AG09319 (cell line): ENCODE measurements around the gene EDN3.

Source experiments
- DNase-seq: peaks from one replicate; pipeline ENCODE4 v3.0.0-alpha.2; 2010; ENCODE audit warnings: low read depth; ENCODE audit errors: extremely low read depth
- TF ChIP-seq, protein P1 (sequence below): IDR thresholded peaks from 2 replicates; pipeline ENCODE4 v1.5.1; 2011; ENCODE audit warnings: low read depth, mild to moderate bottlenecking, inconsistent platforms, low read length, moderate library complexity

The EDN3 gene

DNA sequence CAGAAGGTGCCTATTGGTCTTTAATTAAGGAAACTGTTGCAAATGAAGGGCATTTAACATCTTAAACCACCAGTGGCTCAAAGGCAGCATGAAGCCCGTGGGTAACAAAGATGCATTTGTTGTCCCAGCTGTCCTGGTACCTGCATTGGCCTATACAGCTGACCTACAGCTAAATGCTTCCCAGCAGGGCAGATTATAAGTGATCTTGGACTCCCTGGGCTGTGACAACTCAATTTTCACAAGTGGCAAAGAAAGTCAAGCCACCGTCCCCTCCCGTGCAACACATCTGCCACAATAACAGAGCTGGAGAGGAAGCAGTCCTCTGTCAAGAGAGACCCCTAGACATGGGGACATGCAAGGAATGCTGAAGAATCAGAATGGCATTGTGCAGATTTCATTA lies 31.5 kb upstream of the EDN3 start:
- TF ChIP-seq, protein P1, sequence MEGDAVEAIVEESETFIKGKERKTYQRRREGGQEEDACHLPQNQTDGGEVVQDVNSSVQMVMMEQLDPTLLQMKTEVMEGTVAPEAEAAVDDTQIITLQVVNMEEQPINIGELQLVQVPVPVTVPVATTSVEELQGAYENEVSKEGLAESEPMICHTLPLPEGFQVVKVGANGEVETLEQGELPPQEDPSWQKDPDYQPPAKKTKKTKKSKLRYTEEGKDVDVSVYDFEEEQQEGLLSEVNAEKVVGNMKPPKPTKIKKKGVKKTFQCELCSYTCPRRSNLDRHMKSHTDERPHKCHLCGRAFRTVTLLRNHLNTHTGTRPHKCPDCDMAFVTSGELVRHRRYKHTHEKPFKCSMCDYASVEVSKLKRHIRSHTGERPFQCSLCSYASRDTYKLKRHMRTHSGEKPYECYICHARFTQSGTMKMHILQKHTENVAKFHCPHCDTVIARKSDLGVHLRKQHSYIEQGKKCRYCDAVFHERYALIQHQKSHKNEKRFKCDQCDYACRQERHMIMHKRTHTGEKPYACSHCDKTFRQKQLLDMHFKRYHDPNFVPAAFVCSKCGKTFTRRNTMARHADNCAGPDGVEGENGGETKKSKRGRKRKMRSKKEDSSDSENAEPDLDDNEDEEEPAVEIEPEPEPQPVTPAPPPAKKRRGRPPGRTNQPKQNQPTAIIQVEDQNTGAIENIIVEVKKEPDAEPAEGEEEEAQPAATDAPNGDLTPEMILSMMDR: no peak
- DNase-seq: no peak

DNA sequence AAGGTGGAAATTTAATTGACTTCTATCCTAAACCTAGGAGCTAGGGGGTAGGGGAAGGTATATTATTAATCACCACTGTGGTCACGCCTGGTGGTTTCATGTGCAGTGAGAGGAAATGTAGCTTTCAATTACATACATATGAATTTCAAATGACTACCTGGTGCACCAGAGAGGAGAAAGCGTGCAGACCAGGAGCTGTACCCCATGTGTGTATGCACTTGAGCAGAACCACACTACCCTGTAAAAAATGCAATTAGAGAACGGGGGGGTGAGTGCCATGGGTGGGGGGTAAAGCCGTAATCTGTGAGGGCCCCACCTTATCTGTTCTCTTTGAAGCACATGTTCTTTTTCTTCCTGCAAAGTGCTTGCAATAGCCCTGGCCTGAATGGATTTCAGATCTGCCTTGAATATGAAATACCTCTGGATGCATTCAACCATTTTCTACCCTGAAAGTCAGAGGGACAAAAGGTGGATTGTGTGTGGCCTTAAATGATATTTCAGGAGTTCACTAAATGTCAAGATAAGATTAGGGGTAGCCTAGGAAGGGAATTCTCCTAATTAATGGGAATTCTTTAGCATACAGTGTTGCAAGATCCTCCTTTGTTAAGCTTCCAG lies 30.9 kb upstream of the EDN3 start:
- no peak for DNase-seq
- TF ChIP-seq, protein P1: no peak

DNA sequence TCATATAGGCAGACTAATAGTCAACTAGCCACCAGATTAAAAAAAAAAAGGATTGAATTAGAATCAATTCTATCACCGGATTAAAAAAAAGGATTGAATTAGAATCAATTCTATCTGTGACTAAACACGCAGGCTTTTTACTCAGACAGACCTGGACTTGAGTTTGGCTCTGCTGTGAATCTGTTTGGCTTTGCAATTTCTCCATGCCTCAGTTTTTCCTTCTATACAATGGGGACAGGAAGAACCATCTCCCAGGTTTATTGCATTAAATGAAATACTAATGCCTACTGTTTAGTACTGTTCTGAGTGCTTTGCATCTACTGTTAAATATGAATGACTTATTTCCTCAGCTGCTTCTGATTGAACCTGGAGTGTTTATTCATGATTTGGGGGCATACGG lies 30.0 kb upstream of the EDN3 start:
- no peak for DNase-seq
- TF ChIP-seq, protein P1: no peak

DNA sequence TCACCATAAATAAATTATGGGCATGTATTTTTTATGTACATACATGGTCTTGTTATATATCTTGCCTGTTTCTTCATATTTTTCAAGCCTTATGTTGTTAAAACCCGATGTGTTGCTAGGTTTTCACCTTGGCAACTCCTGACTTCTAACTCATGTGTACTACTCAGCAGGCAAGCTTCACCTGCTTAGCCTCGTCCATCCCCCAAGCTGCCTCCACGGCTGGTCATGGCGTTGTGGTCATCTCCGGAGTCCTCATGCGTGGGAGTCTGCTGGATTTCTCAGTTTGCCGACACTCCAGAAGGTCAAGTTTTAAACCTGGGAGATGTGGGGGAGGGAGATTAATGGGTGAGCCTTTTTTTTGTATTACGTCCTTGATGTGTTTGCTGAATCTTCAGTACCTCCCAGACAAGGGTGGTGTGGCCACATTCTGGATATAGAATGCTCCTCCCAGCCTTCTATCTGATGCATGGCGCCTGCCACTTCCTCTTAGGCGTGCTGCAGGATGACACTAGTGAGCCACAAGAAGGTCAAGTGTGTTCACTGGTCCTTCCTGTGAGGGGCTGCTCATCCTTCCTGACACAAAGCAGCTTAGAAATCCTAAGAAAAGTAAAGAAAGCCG lies 26.6 kb upstream of the EDN3 start:
- TF ChIP-seq, protein P1: no peak
- no peak for DNase-seq

DNA sequence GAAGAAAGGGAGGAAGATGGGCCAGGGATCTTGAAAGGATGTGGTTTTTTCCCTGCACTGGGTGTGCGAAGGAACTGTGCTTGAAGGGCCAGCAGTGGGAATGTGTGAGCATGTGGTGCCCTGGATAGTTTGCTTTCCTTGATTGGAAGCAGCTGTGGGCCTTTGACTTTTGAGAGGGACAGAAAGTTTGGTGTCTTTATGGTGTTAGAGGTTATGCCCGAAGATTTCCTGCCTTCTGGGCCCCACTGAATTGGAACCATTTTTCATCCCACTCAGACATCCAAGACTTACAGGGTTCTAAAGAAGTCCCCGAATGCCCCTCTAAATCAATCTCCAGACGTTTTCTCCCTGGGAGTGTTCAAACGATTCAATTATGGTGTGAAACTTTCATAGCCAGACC lies 23.5 kb upstream of the EDN3 start:
- TF ChIP-seq, protein P1: no peak
- DNase-seq: no peak

DNA sequence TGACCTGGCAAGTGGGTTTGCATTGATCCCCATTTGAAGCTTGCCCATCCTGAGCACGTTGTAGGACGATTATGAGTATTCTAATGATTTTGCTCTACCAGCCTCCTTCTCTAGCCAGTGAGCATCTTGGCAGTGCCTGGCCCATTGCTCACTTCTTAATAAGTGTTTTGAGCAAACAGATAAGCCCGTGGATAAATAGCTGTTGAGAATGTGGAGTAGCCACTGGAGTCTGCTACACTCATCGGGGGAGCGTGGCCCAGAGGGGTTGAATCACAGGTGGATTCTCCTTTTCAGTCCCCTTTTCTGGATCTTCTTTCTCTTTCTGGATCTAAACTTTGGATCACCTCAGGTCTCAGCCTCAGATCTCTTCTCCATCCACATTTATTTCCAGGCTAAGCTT lies 15.9 kb upstream of the EDN3 start:
- TF ChIP-seq, protein P1: no peak

DNA sequence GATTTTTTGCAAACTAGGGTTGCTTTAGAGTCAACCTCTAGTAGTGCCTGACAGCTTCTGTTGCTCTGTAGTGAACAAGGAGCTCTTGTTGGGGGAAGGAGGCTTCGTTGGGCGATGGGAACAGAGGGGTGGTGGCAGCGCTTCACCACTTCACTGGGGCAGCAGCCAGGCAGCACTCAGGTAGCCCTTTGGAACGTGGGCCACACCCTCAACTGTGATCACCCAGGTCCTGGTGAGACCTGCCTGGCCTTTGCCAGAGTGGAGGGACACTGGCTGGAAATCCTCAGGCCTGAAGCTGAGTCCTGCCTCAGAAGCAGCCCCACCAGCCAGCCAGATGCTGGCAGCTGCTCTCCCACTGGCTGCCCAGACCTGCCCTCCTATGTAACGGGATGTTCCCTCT lies 10.4 kb upstream of the EDN3 start:
- TF ChIP-seq, protein P1: no peak
- no peak for DNase-seq

More for the DNA sequence above, 15.9 kb upstream of the EDN3 start:
- DNase-seq: no peak
